HCT116 (cell line): Measurements from ENCODE around the gene SYT7. TPM values are rescaled to one million over a fixed set of nuclear protein-coding genes. Genes with fewer than 3 reads are reported as not detected.

Experiments
- ATAC-seq: fragments of 200-7000 bp; cut with Tn5 transposase; 2 replicates; pipeline ENCODE4 v1.9.1; 2020; ENCODE audit warnings: mild to moderate bottlenecking, moderate library complexity
- BruUV-seq: library from RNA; stranded (reverse); fragments of 400-500 nt; replicated peaks from 2 replicates; lab custom pipeline; 2021; lab: Mats Ljungman, UMichigan
- CTCF ChIA-PET: fragments of 300-600 bp; sonication (Branson Sonifier 250); formaldehyde crosslinking; loops from one replicate; lab custom pipeline; 2021; ENCODE audit warnings: antibody characterized with exemption; lab: Charles Lee
- POLR2A ChIA-PET: fragments of 300-600, 350-600 bp; sonication (Branson Sonifier 250); formaldehyde crosslinking; loops from one replicate; lab custom pipeline; 2021; ENCODE audit warnings: antibody characterized with exemption; lab: Charles Lee
- RAD21 ChIA-PET, 2 experiments: fragments of 300-600 bp; sonication (Branson Sonifier 250); formaldehyde crosslinking; loops; one replicate each; lab custom pipeline; 2023; ENCODE audit warnings: low total read pairs in 2 of 2; ENCODE audit not compliant: uncharacterized antibody in 2 of 2, unreplicated experiment in 2 of 2, low non-redundant PET in 1 of 2; lab: Charles Lee
- DNase-seq: peaks from one replicate; pipeline ENCODE4 v3.0.0-alpha.2; 2010; ENCODE audit warnings: low read depth, low spot score
- H2AFZ ChIP-seq: fragments of 200-600 bp; shearing (Covaris generic), sonication (generic); 2 replicates; pipeline ENCODE4 v1.6.1; 2017; ENCODE audit warnings: low read depth, mixed run types, mixed read lengths, antibody characterized with exemption, low read length; ENCODE audit not compliant: poor library complexity, severe bottlenecking
- H3K27ac ChIP-seq: 2 replicates; pipeline ENCODE4 v1.5.1; 2012; ENCODE audit warnings: low read depth, low read length
- H3K27me3 ChIP-seq: fragments of 200-600 bp; sonication (generic); 2 replicates; pipeline ENCODE4 v1.6.1; 2016; ENCODE audit warnings: mixed run types, low read length, mixed read lengths; ENCODE audit not compliant: insufficient read depth
- H3K36me3 ChIP-seq, 2 experiments: fragments of 200-500 bp in 1 of 2; fragments of 200-600 bp in 1 of 2; sonication (Bioruptor generic) in 1 of 2; sonication (generic) in 1 of 2; 2 replicates each; pipeline versions ENCODE4 v1.5.1 to v1.6.1; 2014 to 2016; ENCODE audit warnings: low read length in 2 of 2, inconsistent platforms in 1 of 2, mixed read lengths in 1 of 2, mixed run types in 1 of 2; ENCODE audit not compliant: insufficient read depth in 2 of 2, control insufficient read depth in 1 of 2
- H3K4me1 ChIP-seq, 2 experiments: fragments of 200-600 bp in 1 of 2; sonication (generic) in 1 of 2; 2 replicates each; pipeline versions ENCODE4 v1.5.1 to v1.6.1; 2012 to 2017; ENCODE audit warnings: low read length in 2 of 2, inconsistent platforms in 1 of 2, mild to moderate bottlenecking in 1 of 2, mixed read lengths in 1 of 2, mixed run types in 1 of 2, moderate library complexity in 1 of 2; ENCODE audit not compliant: insufficient read depth in 2 of 2, control insufficient read depth in 1 of 2
- H3K4me2 ChIP-seq: fragments of 200-600 bp; sonication (generic); 2 replicates; pipeline ENCODE4 v1.6.1; 2017; ENCODE audit warnings: mixed run types, low read length, mixed read lengths
- H3K4me3 ChIP-seq, 2 experiments: fragments of 200-600 bp in 1 of 2; sonication (generic) in 1 of 2; replicated peaks in 1 of 2; 2 replicates each; pipeline ENCODE4 v1.5.1; 2011 to 2016; ENCODE audit warnings: low read length in 2 of 2, control low read depth in 1 of 2, low read depth in 1 of 2, mild to moderate bottlenecking in 1 of 2, mixed read lengths in 1 of 2, mixed run types in 1 of 2
- H3K79me2 ChIP-seq: fragments of 200-600 bp; sonication (generic); 2 replicates; pipeline ENCODE4 v1.6.1; 2017; ENCODE audit warnings: mild to moderate bottlenecking, mixed run types, low read length, moderate library complexity, mixed read lengths; ENCODE audit not compliant: insufficient read depth
- H3K9ac ChIP-seq: fragments of 200-600 bp; sonication (generic); 2 replicates; pipeline ENCODE4 v1.6.1; 2016; ENCODE audit warnings: low read length, mixed read lengths
- H3K9me2 ChIP-seq: fragments of 200-600 bp; sonication (generic), shearing (Covaris generic); 2 replicates; pipeline ENCODE4 v1.6.1; 2017; ENCODE audit warnings: mixed run types, mild to moderate bottlenecking, moderate library complexity; ENCODE audit not compliant: insufficient read depth
- H3K9me3 ChIP-seq, 2 experiments: fragments of 200-500 bp in 1 of 2; fragments of 200-600 bp in 1 of 2; sonication (Bioruptor generic) in 1 of 2; sonication (generic) in 1 of 2; 2 replicates each; pipeline ENCODE4 v1.6.1; 2014 to 2017; ENCODE audit warnings: low read length in 2 of 2, mixed read lengths in 2 of 2, inconsistent platforms in 1 of 2, low read depth in 1 of 2, mild to moderate bottlenecking in 1 of 2, mixed run types in 1 of 2, moderate library complexity in 1 of 2; ENCODE audit not compliant: control insufficient read depth in 1 of 2, insufficient read depth in 1 of 2
- H4K20me1 ChIP-seq: fragments of 200-600 bp; sonication (generic), shearing (Covaris generic); 2 replicates; pipeline ENCODE4 v1.6.1; 2017; ENCODE audit warnings: mixed run types, mild to moderate bottlenecking, moderate library complexity; ENCODE audit not compliant: insufficient read depth
- CBX3 ChIP-seq: IDR thresholded peaks from 2 replicates; pipeline ENCODE4 v1.6.1; 2012; ENCODE audit warnings: low read depth
- CEBPB ChIP-seq: IDR thresholded peaks from 2 replicates; pipeline ENCODE4 v1.6.1; 2012; ENCODE audit warnings: low read depth
- EGR1 ChIP-seq: IDR thresholded peaks from 2 replicates; pipeline ENCODE4 v1.6.1; 2012; ENCODE audit warnings: low read depth
- ELF1 ChIP-seq: IDR thresholded peaks from 2 replicates; pipeline ENCODE4 v1.6.1; 2012; ENCODE audit warnings: low read depth, borderline replicate concordance
- EZH2 ChIP-seq: fragments of 200-600 bp; sonication (generic); IDR thresholded peaks from 2 replicates; pipeline ENCODE4 v1.6.1; 2017; ENCODE audit warnings: antibody characterized with exemption, mixed run types
- EZH2phosphoT487 ChIP-seq: fragments of 200-600 bp; IDR thresholded peaks from 2 replicates; pipeline ENCODE4 v1.6.1; 2018; ENCODE audit warnings: antibody characterized with exemption, borderline replicate concordance
- FOSL1 ChIP-seq: IDR thresholded peaks from 2 replicates; pipeline ENCODE4 v1.6.1; 2012; ENCODE audit warnings: low read depth
- JUND ChIP-seq: IDR thresholded peaks from 2 replicates; pipeline ENCODE4 v1.6.1; 2012
- MAX ChIP-seq: IDR thresholded peaks from 2 replicates; pipeline ENCODE4 v1.6.1; 2012
- SIN3A ChIP-seq: IDR thresholded peaks from 2 replicates; pipeline ENCODE4 v1.6.1; 2012; ENCODE audit warnings: low read depth
- YY1 ChIP-seq: IDR thresholded peaks from 2 replicates; pipeline ENCODE4 v1.6.1; 2011; ENCODE audit warnings: low read length, low read depth, moderate library complexity, mild to moderate bottlenecking; ENCODE audit not compliant: insufficient replicate concordance; ENCODE audit errors: extremely low read depth
- ZFX ChIP-seq: fragments of 450-650 bp; IDR thresholded peaks from 2 replicates; pipeline ENCODE4 v1.6.1; 2017
- ZNF274 ChIP-seq: fragments of 200-500 bp; sonication (Bioruptor generic); IDR thresholded peaks from 2 replicates; pipeline ENCODE4 v1.6.1; 2014; ENCODE audit warnings: mild to moderate bottlenecking, low read depth, low read length, inconsistent platforms
- intact Hi-C: fragments of 100-400 bp; cut with micrococcal nuclease; formaldehyde crosslinking; loops from 2 replicates; pipeline ENCODE4 v1.10.0; 2022
- total RNA-seq: library from RNA; stranded (reverse); gene quantifications from one replicate; pipeline ENCODE4 v1.2.1, GENCODE V29; 2021; ENCODE audit not compliant: unreplicated experiment
- TF ChIP-seq, protein P1 (sequence below): IDR thresholded peaks from 2 replicates; pipeline ENCODE4 v1.6.1; 2012
- TF ChIP-seq, protein P2 (sequence below), 3 experiments: fragments of 200-600 bp in 1 of 3; sonication (generic) in 1 of 3; IDR thresholded peaks in 2 of 3; conservative IDR thresholded peaks in 1 of 3; 2 replicates each; pipeline ENCODE4 v1.5.1; 2012 to 2017; ENCODE audit warnings: low read depth in 2 of 3, low read length in 2 of 3, antibody characterized with exemption in 1 of 3, borderline replicate concordance in 1 of 3, control low read depth in 1 of 3, mild to moderate bottlenecking in 1 of 3, mixed read lengths in 1 of 3, mixed run types in 1 of 3, moderate library complexity in 1 of 3; ENCODE audit not compliant: insufficient read depth in 1 of 3

The SYT7 gene
- total RNA-seq, 1 experiment from 2014 or later: 27.4 TPM

GRCh38 chr11:61472868-61473267, 108.0 kb downstream of the SYT7 start:
- no peaks in the 10 kb centered on the region; a peak in 1 of 4 replicates for H3K36me3 ChIP-seq
- TF ChIP-seq, protein P1, sequence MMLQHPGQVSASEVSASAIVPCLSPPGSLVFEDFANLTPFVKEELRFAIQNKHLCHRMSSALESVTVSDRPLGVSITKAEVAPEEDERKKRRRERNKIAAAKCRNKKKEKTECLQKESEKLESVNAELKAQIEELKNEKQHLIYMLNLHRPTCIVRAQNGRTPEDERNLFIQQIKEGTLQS: no peak
- TF ChIP-seq ELF1: no peak
- TF ChIP-seq EZH2: no peak
- no peak for TF ChIP-seq EZH2phosphoT487
- no peak for TF ChIP-seq CBX3
- no peak for TF ChIP-seq ZNF274
- TF ChIP-seq YY1: no peak
- TF ChIP-seq JUND: no peak
- no peak for TF ChIP-seq EGR1
- no peak for TF ChIP-seq ZFX
- no peak for TF ChIP-seq MAX
- no peak for TF ChIP-seq CEBPB
- TF ChIP-seq FOSL1: no peak
- TF ChIP-seq, protein P2, sequence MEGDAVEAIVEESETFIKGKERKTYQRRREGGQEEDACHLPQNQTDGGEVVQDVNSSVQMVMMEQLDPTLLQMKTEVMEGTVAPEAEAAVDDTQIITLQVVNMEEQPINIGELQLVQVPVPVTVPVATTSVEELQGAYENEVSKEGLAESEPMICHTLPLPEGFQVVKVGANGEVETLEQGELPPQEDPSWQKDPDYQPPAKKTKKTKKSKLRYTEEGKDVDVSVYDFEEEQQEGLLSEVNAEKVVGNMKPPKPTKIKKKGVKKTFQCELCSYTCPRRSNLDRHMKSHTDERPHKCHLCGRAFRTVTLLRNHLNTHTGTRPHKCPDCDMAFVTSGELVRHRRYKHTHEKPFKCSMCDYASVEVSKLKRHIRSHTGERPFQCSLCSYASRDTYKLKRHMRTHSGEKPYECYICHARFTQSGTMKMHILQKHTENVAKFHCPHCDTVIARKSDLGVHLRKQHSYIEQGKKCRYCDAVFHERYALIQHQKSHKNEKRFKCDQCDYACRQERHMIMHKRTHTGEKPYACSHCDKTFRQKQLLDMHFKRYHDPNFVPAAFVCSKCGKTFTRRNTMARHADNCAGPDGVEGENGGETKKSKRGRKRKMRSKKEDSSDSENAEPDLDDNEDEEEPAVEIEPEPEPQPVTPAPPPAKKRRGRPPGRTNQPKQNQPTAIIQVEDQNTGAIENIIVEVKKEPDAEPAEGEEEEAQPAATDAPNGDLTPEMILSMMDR (IDR thresholded peaks at IDR 0.05 in 2 of 3, conservative IDR thresholded peaks at IDR 0.05 in 1 of 3; ENCODE audit: borderline replicate concordance in 1 of 3, insufficient read depth in 1 of 3, low read depth in 2 of 3, low read length in 2 of 3): no peak
- no peak for TF ChIP-seq SIN3A
- ATAC-seq (no peak), DNase-seq (no peak)
- ChIA-PET RAD21 (no interaction called here), CTCF (interaction anchor here (2.5 kb wide), 1 partner anchor 10 kb away, joined by 11 read pairs; no protein-coding TSS in a partner anchor), POLR2A (no interaction called here)
- H3K4me1 ChIP-seq: no peaks in the 10 kb centered on the region
- no peak overlapping the region for H3K4me2 ChIP-seq
- H3K9me2 ChIP-seq: no peaks in the 10 kb centered on the region
- H4K20me1 ChIP-seq: no peaks in the 10 kb centered on the region
- no peaks in the 10 kb centered on the region for H3K9me3 ChIP-seq
- H3K4me3 ChIP-seq: no peak overlapping the region
- BruUV-seq: no TSS peak
- no peaks in the 10 kb centered on the region for H3K79me2 ChIP-seq
- H2AFZ ChIP-seq: no peak overlapping the region
- intact Hi-C loops: no loop called here
- H3K27me3 ChIP-seq: no peaks in the 10 kb centered on the region
- H3K9ac ChIP-seq: no peak overlapping the region
- H3K27ac ChIP-seq: no peak overlapping the region
